Measurements from ENCODE around the gene ARHGAP27.
A peak's percentile ranks its signal among the peaks of the same experiment; 100 is the strongest.

The ARHGAP27 gene

DNA sequence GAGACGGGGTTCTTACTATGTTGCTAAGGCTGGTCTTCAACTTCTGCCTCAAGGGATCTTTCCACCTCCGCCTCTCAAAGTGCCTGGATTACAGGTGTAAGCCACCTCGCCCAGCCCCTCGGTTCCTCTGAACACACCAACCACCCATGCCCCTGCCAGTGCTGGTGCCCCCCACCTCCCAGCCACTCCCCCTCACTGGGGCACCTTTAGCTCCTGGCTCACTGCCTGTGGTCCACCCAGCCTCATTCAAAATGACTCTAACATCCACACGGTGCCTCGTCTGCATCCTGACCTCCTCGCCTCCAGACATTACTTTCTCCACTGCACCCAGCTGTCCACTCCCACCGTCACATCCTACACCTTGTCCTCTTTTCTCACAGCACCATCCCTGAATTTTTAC is 55.3 kb downstream of the ARHGAP27 start:
- Histone ChIP-seq H3K9me3 (no peaks in the 10 kb centered on the region), H3K27me3 (peaks cover 0 to 7% of the 10 kb centered on the region in 2 donors), H3K36me3 (no peaks in the 10 kb centered on the region), H3K4me3 (no peak overlapping the region), H3K4me1 (peaks cover 0 to 28% (median 16%) of the 10 kb centered on the region in 4 donors), H3K27ac (no peak overlapping the region)
- DNase-seq = no peak
- TF ChIP-seq, protein P1, sequence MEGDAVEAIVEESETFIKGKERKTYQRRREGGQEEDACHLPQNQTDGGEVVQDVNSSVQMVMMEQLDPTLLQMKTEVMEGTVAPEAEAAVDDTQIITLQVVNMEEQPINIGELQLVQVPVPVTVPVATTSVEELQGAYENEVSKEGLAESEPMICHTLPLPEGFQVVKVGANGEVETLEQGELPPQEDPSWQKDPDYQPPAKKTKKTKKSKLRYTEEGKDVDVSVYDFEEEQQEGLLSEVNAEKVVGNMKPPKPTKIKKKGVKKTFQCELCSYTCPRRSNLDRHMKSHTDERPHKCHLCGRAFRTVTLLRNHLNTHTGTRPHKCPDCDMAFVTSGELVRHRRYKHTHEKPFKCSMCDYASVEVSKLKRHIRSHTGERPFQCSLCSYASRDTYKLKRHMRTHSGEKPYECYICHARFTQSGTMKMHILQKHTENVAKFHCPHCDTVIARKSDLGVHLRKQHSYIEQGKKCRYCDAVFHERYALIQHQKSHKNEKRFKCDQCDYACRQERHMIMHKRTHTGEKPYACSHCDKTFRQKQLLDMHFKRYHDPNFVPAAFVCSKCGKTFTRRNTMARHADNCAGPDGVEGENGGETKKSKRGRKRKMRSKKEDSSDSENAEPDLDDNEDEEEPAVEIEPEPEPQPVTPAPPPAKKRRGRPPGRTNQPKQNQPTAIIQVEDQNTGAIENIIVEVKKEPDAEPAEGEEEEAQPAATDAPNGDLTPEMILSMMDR (IDR thresholded peaks at IDR 0.05) = no peak
- intact Hi-C loops (cut with DNase I; ENCODE audit: low total_unique reads) = no loop called here

DNA sequence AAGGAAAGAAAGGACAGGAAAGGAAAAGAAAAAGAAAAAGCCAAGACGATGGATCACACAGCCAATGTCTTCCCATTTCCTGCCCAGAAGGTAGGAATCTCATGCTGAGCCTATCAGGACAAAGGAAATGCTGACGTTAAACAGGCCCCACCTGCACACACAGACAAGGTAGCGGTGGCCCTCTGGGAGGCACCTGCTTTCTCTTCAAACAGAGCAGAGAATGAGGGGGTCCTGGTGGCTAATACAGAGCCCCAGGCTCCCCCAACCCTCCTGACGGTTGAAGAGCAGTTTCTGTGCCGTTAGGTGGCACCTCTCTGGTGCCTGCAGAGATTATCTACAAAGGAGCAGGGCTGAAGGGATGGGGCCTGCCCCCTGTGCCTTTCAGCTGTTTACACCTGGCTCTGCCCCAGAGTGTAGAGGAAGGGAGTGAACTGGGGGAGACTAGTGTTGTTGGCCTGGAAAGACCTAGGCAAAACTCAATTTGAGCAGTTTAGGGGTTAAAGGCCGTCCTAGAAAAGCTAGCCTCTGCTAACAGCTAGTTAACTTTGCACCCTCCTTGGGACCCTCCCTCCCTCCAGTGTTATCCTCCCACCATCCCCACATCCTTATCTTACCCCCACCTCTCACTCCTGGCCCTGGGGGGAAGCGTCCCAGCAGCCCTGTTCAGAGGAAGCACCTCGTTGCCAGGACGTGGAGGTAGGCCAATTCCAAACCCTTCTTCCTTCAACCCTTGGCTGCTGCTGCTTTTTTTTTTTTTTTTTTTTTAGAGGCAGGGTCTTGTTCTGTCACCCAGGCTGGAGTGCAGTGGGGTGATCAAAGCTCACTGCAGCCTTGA is 56.3 kb downstream of the ARHGAP27 start:
- Histone ChIP-seq H3K9me3 (no peaks in the 10 kb centered on the region), H3K4me3 (no peak overlapping the region), H3K27me3 (peaks cover 0 to 7% of the 10 kb centered on the region in 2 donors), H3K4me1 (peaks cover 0 to 37% (median 25%) of the 10 kb centered on the region in 4 donors), H3K36me3 (no peaks in the 10 kb centered on the region), H3K27ac (no peak overlapping the region)
- intact Hi-C loops (cut with DNase I; ENCODE audit: low total_unique reads) = no loop called here
- no peak for DNase-seq
- TF ChIP-seq, protein P1 (IDR thresholded peaks at IDR 0.05) = no peak

DNA sequence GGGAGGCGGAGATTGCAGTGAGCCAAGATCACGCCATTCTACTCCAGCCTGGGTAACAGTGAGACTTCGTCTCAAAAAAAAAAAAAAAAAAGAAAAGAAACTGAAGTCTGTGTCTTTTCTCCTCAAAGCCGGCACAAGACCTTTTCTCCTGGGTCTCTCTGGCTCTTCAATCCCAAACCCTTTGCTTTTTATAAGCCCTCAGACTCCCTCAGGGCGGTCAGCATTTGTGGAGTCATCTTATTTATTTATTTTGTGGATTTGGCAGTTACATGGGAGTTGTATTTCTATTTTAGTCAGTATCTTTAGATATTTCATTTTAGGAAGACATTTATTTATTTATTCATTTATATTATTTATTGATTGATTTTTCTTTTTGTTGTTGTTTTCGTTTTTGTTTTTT is 58.2 kb downstream of the ARHGAP27 start:
- DNase-seq = no peak
- Histone ChIP-seq H3K27me3 (no peaks in the 10 kb centered on the region), H3K4me3 (no peak overlapping the region), H3K4me1 (peaks cover 0 to 36% (median 24%) of the 10 kb centered on the region in 4 donors), H3K36me3 (no peaks in the 10 kb centered on the region), H3K9me3 (no peaks in the 10 kb centered on the region), H3K27ac (no peak overlapping the region)
- TF ChIP-seq, protein P1 (IDR thresholded peaks at IDR 0.05) = no peak
- intact Hi-C loops (cut with DNase I; ENCODE audit: low total_unique reads) = no loop called here

DNA sequence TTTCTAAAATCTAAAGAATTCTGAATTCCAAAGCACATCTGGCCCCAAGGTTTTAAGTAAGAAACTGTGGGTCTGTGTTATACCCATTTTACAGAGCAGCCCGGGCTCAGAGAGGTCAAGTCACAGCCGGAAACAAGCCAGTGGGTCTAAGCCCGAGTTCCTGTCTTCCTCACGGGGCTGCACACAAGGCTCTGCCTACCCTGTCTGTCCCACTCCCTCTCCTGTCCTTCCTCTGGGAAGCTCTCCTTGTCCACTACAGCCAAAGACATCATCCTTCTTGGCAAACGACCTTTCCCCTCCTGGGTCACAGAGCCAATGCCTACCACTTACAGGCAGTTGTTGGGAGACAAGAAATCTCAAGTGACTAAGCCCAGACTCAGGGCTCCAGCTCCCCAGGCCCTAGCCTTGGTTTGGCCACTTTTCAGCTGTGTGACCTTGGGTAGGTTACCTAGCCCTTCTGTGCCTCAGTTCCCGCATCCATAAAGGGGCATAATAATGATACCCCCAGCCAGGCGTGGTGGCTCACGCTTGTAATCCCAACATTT is 60.3 kb downstream of the ARHGAP27 start:
- no peak overlapping the region for H3K4me3 ChIP-seq
- peak in 1 of 2 donors; percentile 23 for DNase-seq
- intact Hi-C loops (cut with DNase I; ENCODE audit: low total_unique reads) = no loop called here
- H3K27ac ChIP-seq = peak overlapping the region; percentile 66 to 68
- peaks cover 0 to 36% (median 24%) of the 10 kb centered on the region in 4 donors for H3K4me1 ChIP-seq
- H3K9me3 ChIP-seq = no peaks in the 10 kb centered on the region
- no peaks in the 10 kb centered on the region for H3K27me3 ChIP-seq
- TF ChIP-seq, protein P1 (IDR thresholded peaks at IDR 0.05) = no peak
- H3K36me3 ChIP-seq = no peaks in the 10 kb centered on the region

DNA sequence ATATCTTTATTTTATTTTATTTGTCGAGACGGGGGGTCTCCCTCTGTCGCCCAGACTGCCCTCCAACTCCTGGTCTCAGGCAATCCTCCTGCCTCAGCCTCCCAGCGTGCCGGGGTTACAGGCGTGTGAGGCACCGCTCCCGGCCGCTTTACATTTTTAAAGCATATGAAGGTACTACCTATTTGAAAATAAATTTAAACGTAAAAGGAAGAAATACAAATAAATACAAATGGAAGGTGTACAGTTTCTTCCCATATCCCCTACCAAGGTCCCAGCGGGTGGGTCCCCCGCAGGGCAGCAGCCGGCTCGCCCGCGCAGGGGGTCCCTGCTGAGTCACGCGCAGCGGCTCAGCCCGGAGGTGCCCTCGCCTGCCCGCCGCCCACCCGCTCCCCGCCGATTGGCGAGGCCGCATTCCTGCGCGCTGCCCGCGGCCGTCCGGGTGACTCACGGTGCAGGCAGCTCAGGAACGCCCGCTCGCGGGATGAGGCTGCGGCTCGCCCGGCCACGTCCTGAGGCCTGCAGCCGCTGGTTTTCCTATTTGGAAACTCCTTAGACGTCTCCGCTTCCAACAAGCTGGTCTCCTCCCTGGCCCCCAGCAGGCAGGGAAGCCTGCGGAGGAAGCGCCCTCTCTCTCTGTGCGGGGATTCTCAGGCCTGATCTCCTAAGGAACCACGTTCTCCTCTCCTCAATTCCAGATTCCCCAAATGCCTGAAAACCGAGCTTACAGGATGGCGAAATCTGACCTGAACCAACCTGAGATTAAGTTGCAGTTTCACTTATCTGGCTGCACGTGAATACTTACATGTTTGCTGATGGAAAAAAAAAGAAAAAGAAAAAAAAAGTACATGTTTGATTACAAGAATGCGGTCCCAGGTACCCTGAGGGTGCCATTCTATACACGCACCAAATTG is 61.0 kb downstream of the ARHGAP27 start:
- Histone ChIP-seq H3K36me3 (no peaks in the 10 kb centered on the region), H3K4me3 (peak overlapping the region; percentile 36 to 50), H3K9me3 (no peaks in the 10 kb centered on the region), H3K27ac (peak overlapping the region; percentile 66 to 68), H3K27me3 (no peaks in the 10 kb centered on the region), H3K4me1 (peaks cover 0 to 36% (median 24%) of the 10 kb centered on the region in 4 donors)
- TF ChIP-seq, protein P1 (IDR thresholded peaks at IDR 0.05) = no peak
- peak; percentile 61 to 88 for DNase-seq
- intact Hi-C loops (cut with DNase I; ENCODE audit: low total_unique reads) = no loop called here

Data from tibial artery (tissue), 4 donors.